H1 (cell line): ENCODE results near the gene CYBA. TPM values are rescaled to one million over a fixed set of nuclear protein-coding genes. Genes with fewer than 3 reads are reported as not detected.

Experiments used
- CTCF ChIA-PET: fragments of 300-600 bp; sonication (Branson Sonifier 250); formaldehyde crosslinking; loops from one replicate; lab custom pipeline; 2021; ENCODE audit not compliant: partially characterized antibody; lab: Charles Lee
- POLR2A ChIA-PET: fragments of 300-600 bp; sonication (Branson Sonifier 250); formaldehyde crosslinking; loops from one replicate; lab custom pipeline; 2021; ENCODE audit warnings: inconsistent platforms; ENCODE audit not compliant: partially characterized antibody; lab: Charles Lee
- DNase-seq, 2 experiments: peaks; one replicate each; pipeline versions ENCODE4 v3.0.0 to v3.0.0-alpha.2; 2010 to 2022; ENCODE audit warnings: low spot score in 2 of 2, low read depth in 1 of 2, mixed read lengths in 1 of 2
- FAIRE-seq: peaks from 2 replicates; lab custom pipeline; 2011; peaks lifted over from hg19 to GRCh38; lab: Jason Lieb, UNC
- H2AFZ ChIP-seq: 2 replicates; pipeline ENCODE4 v1.8.1; 2012; ENCODE audit warnings: low read length, inconsistent platforms
- H2AK5ac ChIP-seq: 2 replicates; pipeline ENCODE4 v1.6.1; 2013; ENCODE audit warnings: low read depth, low read length
- H2BK120ac ChIP-seq: replicated peaks from 2 replicates; pipeline ENCODE3; 2013; ENCODE audit warnings: low read depth, low read length, inconsistent platforms
- H2BK12ac ChIP-seq: 2 replicates; pipeline ENCODE4 v1.6.1; 2013; ENCODE audit warnings: low read depth, low read length
- H2BK15ac ChIP-seq: 2 replicates; pipeline ENCODE4 v1.6.1; 2013; ENCODE audit warnings: low read length
- H2BK20ac ChIP-seq: 2 replicates; pipeline ENCODE4 v1.6.1; 2013; ENCODE audit warnings: low read length
- H2BK5ac ChIP-seq: 2 replicates; pipeline ENCODE4 v1.6.1; 2013; ENCODE audit warnings: low read depth, low read length
- H3K14ac ChIP-seq: 2 replicates; pipeline ENCODE4 v1.6.1; 2013; ENCODE audit warnings: inconsistent platforms; ENCODE audit not compliant: insufficient read length
- H3K18ac ChIP-seq: 2 replicates; pipeline ENCODE4 v1.6.1; 2013; ENCODE audit warnings: low read length; ENCODE audit errors: extremely low read depth
- H3K23ac ChIP-seq: 2 replicates; pipeline ENCODE4 v1.6.1; 2013; ENCODE audit warnings: inconsistent platforms; ENCODE audit not compliant: insufficient read length
- H3K23me2 ChIP-seq: 2 replicates; pipeline ENCODE4 v1.6.1; 2013; ENCODE audit warnings: low read depth, low read length
- H3K27ac ChIP-seq: 2 replicates; pipeline ENCODE4 v1.6.1; 2011; ENCODE audit warnings: low read depth, low read length, inconsistent platforms
- H3K27me3 ChIP-seq, 4 experiments: replicated peaks in 1 of 4; 1 replicate in 1 of 4; 2 replicates in 3 of 4; pipeline versions ENCODE4 v1.6.1 to v1.8.1; 2011 to 2013; ENCODE audit warnings: low read length in 3 of 4, mild to moderate bottlenecking in 3 of 4, inconsistent platforms in 2 of 4, mixed read lengths in 2 of 4, moderate library complexity in 1 of 4; ENCODE audit not compliant: control insufficient read depth in 3 of 4, insufficient read depth in 3 of 4; ENCODE audit errors: extremely low read depth in 1 of 4
- H3K36me3 ChIP-seq, 4 experiments: 2 replicates each; pipeline versions ENCODE4 v1.6.1 to v1.8.1; 2011 to 2013; ENCODE audit warnings: mild to moderate bottlenecking in 4 of 4, low read length in 3 of 4, moderate library complexity in 2 of 4, control low read depth in 1 of 4, inconsistent platforms in 1 of 4; ENCODE audit not compliant: insufficient read depth in 4 of 4, control insufficient read depth in 2 of 4
- H3K4ac ChIP-seq: replicated peaks from 2 replicates; pipeline ENCODE3; 2013; ENCODE audit warnings: low read length, low read depth, mixed read lengths, inconsistent platforms; ENCODE audit not compliant: insufficient read length
- H3K4me1 ChIP-seq, 4 experiments: replicated peaks in 1 of 4; 1 replicate in 1 of 4; 2 replicates in 3 of 4; pipeline versions ENCODE4 v1.6.1 to v1.8.1; 2011 to 2013; ENCODE audit warnings: low read length in 3 of 4, inconsistent platforms in 2 of 4, mixed read lengths in 1 of 4; ENCODE audit not compliant: insufficient read depth in 4 of 4, control insufficient read depth in 3 of 4
- H3K4me2 ChIP-seq, 2 experiments: 2 replicates each; pipeline versions ENCODE4 v1.6.1 to v1.8.1; 2011 to 2013; ENCODE audit warnings: low read depth in 2 of 2, low read length in 2 of 2, control low read depth in 1 of 2, inconsistent platforms in 1 of 2, mild to moderate bottlenecking in 1 of 2; ENCODE audit not compliant: insufficient read depth in 1 of 2
- H3K4me3 ChIP-seq, 4 experiments: fragments of 200-600, 300-600 bp in 1 of 4; sonication (generic), shearing (Covaris generic), sonication (Bioruptor Twin) in 1 of 4; 2 replicates each; pipeline versions ENCODE4 v1.5.1 to v1.8.1; 2011 to 2016; ENCODE audit warnings: low read length in 4 of 4, low read depth in 3 of 4, control low read depth in 2 of 4, inconsistent platforms in 2 of 4, mild to moderate bottlenecking in 2 of 4, mixed read lengths in 1 of 4, moderate library complexity in 1 of 4; ENCODE audit not compliant: insufficient read depth in 2 of 4; ENCODE audit errors: extremely low read depth in 1 of 4
- H3K56ac ChIP-seq: replicated peaks from 2 replicates; pipeline ENCODE3; 2013; ENCODE audit warnings: low read depth, mild to moderate bottlenecking, mixed read lengths, low read length, inconsistent platforms; ENCODE audit not compliant: insufficient read length
- H3K79me1 ChIP-seq: 2 replicates; pipeline ENCODE4 v1.6.1; 2013; ENCODE audit warnings: low read depth, low read length, control low read depth
- H3K79me2 ChIP-seq, 2 experiments: 2 replicates each; pipeline versions ENCODE4 v1.6.1 to v1.8.1; 2012 to 2013; ENCODE audit warnings: low read length in 2 of 2, mild to moderate bottlenecking in 2 of 2, inconsistent platforms in 1 of 2; ENCODE audit not compliant: insufficient read depth in 2 of 2, control insufficient read depth in 1 of 2
- H3K9ac ChIP-seq, 4 experiments: replicated peaks in 1 of 4; 1 replicate in 1 of 4; 2 replicates in 3 of 4; pipeline versions ENCODE4 v1.6.1 to v1.8.1; 2011 to 2013; ENCODE audit warnings: low read depth in 3 of 4, low read length in 3 of 4, control low read depth in 2 of 4, mild to moderate bottlenecking in 2 of 4, moderate library complexity in 2 of 4, inconsistent platforms in 1 of 4; ENCODE audit errors: extremely low read depth in 1 of 4
- H3K9me3 ChIP-seq, 2 experiments: 2 replicates each; pipeline versions ENCODE4 v1.6.1 to v1.8.1; 2012 to 2013; ENCODE audit warnings: mild to moderate bottlenecking in 2 of 2, moderate library complexity in 2 of 2, control low read depth in 1 of 2, inconsistent platforms in 1 of 2, low read depth in 1 of 2, low read length in 1 of 2, mixed read lengths in 1 of 2; ENCODE audit not compliant: insufficient read depth in 2 of 2
- H4K20me1 ChIP-seq, 2 experiments: replicated peaks in 1 of 2; 2 replicates each; pipeline versions ENCODE3 to v1.8.1; 2011 to 2013; ENCODE audit warnings: inconsistent platforms in 2 of 2, low read length in 2 of 2, mild to moderate bottlenecking in 1 of 2; ENCODE audit not compliant: insufficient read depth in 2 of 2, control insufficient read depth in 1 of 2
- H4K5ac ChIP-seq: 2 replicates; pipeline ENCODE4 v1.6.1; 2013; ENCODE audit warnings: low read length, low read depth, mixed read lengths, inconsistent platforms; ENCODE audit not compliant: insufficient read length
- H4K8ac ChIP-seq: 2 replicates; pipeline ENCODE4 v1.8.0; 2013; ENCODE audit warnings: mild to moderate bottlenecking, moderate library complexity, low read length, inconsistent platforms; ENCODE audit not compliant: insufficient read depth; ENCODE audit errors: extremely low read depth
- H4K91ac ChIP-seq: replicated peaks from 2 replicates; pipeline ENCODE3; 2013; ENCODE audit warnings: low read length, mixed read lengths, inconsistent platforms; ENCODE audit not compliant: insufficient read length
- CBX5 ChIP-seq: fragments of 300-800, 300-1000 bp; sonication (generic); IDR thresholded peaks from 2 replicates; pipeline ENCODE4 v1.7.1; 2016; ENCODE audit warnings: antibody characterized with exemption, low read length, low read depth
- CEBPB ChIP-seq: IDR thresholded peaks from 2 replicates; pipeline ENCODE4 v1.6.1; 2012; ENCODE audit warnings: low read depth, low read length
- whole genome bisulfite sequencing, 2 experiments: shearing (Covaris generic) in 1 of 2; methylation state at CpG; one replicate each; pipeline versions ENCODE4 v1.1.6 to v1.1.7; 2013 to 2015; ENCODE audit warnings: low lambda C conversion rate in 2 of 2, mixed read lengths in 2 of 2, inconsistent platforms in 1 of 2, low coverage in 1 of 2, missing lambda C conversion rate in 1 of 2; ENCODE audit not compliant: insufficient replicate concordance in 2 of 2, insufficient coverage in 1 of 2, insufficient read length in 1 of 2; ENCODE audit errors: extremely low coverage in 1 of 2, missing lambda C conversion rate in 1 of 2; 5-methylcytosine and 5-hydroxymethylcytosine counted together
- polyA plus RNA-seq, 7 experiments: library from polyadenylated mRNA; depleted of rRNA in 3 of 7; stranded (reverse) in 5 of 7; unstranded in 2 of 7; fragments of >200 nt in 5 of 7; fragments of 200-250 nt in 2 of 7; gene quantifications; 1 replicate in 5 of 7; 2 replicates in 1 of 7; 4 replicates in 1 of 7; pipeline versions ENCODE4 v1.2.1 to v1.2.3, GENCODE V29; 2011 to 2013; ENCODE audit warnings: missing spikeins in 2 of 7, mixed read lengths in 2 of 7
- total RNA-seq: library from RNA; stranded (reverse); fragmentation: NEBNext Ultra II Directional; extraction: Animal tissue kit (Norgen Biotek cat#: 25700); gene quantifications from 2 replicates; pipeline ENCODE4 v1.2.1, GENCODE V29; 2021

The CYBA gene
- total and polyA plus RNA-seq, 2 of the 8 experiments (the other 6 are each of a cell fraction or from before 2014, with no cell fraction given) = 136 to 254 TPM

DNA sequence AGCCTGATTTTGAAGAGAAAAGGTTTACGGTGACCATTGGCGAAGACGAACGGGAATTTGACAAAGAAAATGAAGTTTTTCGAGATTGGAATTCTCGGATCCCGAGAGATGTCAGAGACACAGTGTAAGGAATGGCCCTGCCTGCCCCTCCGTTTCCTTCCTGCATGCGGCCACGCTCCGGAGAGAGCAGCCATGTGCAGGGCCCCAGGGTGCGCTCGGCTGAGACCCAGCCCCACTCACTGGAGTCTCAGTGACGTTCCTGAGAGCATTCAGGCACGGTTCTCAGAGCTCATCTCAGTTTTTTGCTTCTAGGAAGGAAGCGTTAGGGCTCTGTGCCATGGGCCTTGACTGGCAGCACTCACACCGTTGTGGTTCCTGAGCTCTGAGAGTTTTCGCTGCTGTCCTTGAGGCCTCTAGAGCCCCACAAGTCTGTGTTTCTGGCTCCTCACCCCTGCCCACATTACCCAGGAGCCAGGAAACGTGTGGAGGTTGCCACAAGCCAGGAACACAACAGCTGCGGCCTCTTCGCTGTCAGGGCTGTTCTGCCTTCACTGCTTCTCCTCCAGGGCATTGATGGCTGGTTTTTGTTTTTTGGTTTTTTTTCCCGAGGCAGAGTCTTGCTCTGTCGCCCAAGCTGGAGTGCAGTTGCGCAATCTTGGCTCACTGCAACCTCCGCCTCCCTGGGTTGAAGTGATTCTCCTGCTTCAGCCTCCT, 50.9 kb downstream of the CYBA start:
- no peak overlapping the region for H3K23ac ChIP-seq
- no peak overlapping the region for H2BK120ac ChIP-seq
- H3K27ac ChIP-seq = no peak overlapping the region
- no peak overlapping the region for H4K91ac ChIP-seq
- peaks cover 15 to 37% (median 32%) of the 10 kb centered on the region in 4 experiments for H3K36me3 ChIP-seq
- H2BK12ac ChIP-seq = no peak overlapping the region
- no peak overlapping the region for H4K8ac ChIP-seq
- no peaks in the 10 kb centered on the region for H3K27me3 ChIP-seq
- H2BK5ac ChIP-seq = no peak overlapping the region; the same call in 1 of the 2 replicates
- no peak overlapping the region for H3K14ac ChIP-seq
- peaks cover 6 to 15% of the 10 kb centered on the region in 2 experiments for H4K20me1 ChIP-seq
- no peak overlapping the region for H2BK15ac ChIP-seq
- TF ChIP-seq CEBPB (peak; percentile 93), CBX5 (no peak)
- peaks cover 0 to 5% of the 10 kb centered on the region in 2 experiments; a peak in 1 of 4 replicates for H3K79me2 ChIP-seq
- WGBS, 2 experiments = 92% methylated on average over 25 of the region's 25 CpGs; no CpG with 5 or more reads in 1 of the 2 experiments
- H4K5ac ChIP-seq = no peak overlapping the region
- H3K18ac ChIP-seq = no peak overlapping the region
- DNase-seq (no peak), FAIRE-seq (no peak)
- H3K4me2 ChIP-seq = no peak overlapping the region
- H3K4me1 ChIP-seq = peaks cover 0 to 3% (median 0%) of the 10 kb centered on the region in 4 experiments; a peak in 3 of 7 replicates
- no peak overlapping the region for H2BK20ac ChIP-seq
- POLR2A ChIA-PET = interaction anchor here (0.8 to 1.5 kb wide), 4 partner anchors 9 to 42 kb away, joined by 3 to 5 read pairs (median 4); partner anchors contain the start of gene IL17C
- H3K79me1 ChIP-seq = peaks cover 3% of the 10 kb centered on the region; the same call in 1 of the 2 replicates
- H3K4ac ChIP-seq = no peak overlapping the region
- H3K23me2 ChIP-seq = no peaks in the 10 kb centered on the region
- no peak overlapping the region for H2AK5ac ChIP-seq
- H2AFZ ChIP-seq = no peak overlapping the region
- H3K9me3 ChIP-seq = no peaks in the 10 kb centered on the region
- no peak overlapping the region for H3K4me3 ChIP-seq
- no peak overlapping the region for H3K56ac ChIP-seq
- CTCF ChIA-PET = interaction anchor here (0.9 to 3.3 kb wide), 4 partner anchors 10 to 32 kb away, joined by 3 to 17 read pairs (median 4); no protein-coding TSS in a partner anchor
- H3K9ac ChIP-seq = no peak overlapping the region
